GM23248 (cell line): Measurements from ENCODE around the gene CLCN6.

Experiments used
- EZH2 ChIP-seq: fragments of 200-600 bp; sonication (generic); IDR thresholded peaks from 2 replicates; pipeline ENCODE4 v1.6.1; 2018; ENCODE audit warnings: antibody characterized with exemption, mild to moderate bottlenecking; ENCODE audit not compliant: insufficient read depth, poor library complexity, severe bottlenecking
- EZH2phosphoT487 ChIP-seq: fragments of 200-600 bp; sonication (generic); IDR thresholded peaks from 2 replicates; pipeline ENCODE4 v1.6.1; 2018; ENCODE audit warnings: antibody characterized with exemption, moderate library complexity, mild to moderate bottlenecking, low read depth; ENCODE audit not compliant: insufficient read depth

DNA sequence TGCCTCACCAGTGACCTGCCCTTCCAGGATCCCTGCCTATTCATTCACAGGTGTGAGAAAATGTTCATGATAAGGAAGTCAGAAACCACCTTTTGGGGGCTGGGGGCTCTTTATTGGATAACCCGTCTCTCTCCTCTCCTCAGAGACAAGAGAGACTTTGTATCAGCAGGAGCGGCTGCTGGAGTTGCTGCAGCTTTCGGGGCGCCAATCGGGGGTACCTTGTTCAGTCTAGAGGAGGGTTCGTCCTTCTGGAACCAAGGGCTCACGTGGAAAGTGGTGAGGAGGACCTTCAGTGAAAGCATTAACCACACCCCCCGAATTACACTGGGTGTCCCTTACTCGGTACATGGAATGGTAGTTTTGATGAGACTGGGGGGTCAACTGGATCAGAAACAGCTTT lies 21.0 kb downstream of the CLCN6 start:
- TF ChIP-seq EZH2phosphoT487 (no peak), EZH2 (no peak)
